Activated T-helper 1 cell treated with Interleukin-2 at 50 U/mL for 16 hours (primary cell): ENCODE measurements around the gene MOB3B.

Experiments used
- DNase-seq: peaks from one replicate; pipeline ENCODE4 v3.0.0-alpha.2; 2020; ENCODE audit warnings: low read depth

MOB3B gene

DNA sequence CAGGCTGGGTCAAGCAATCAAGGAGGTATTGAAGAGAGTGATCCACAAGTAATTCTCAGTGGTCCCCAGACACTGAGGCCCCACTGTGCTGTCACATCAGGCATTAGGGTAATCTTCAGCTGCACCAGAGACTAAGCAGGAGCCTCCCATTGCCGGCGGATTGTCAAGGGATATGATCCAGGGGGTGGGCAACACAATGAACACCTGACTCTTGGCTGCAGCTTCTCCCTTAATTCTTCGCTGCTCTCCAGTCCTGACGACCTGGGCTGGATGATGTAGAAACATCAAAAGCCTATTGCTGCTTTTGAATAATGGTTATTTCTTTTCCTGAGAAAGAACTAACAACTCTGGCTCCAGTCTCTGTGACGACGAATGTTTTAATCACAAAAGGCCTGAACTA lies 83.9 kb downstream of the MOB3B start:
- no peak for DNase-seq

- DNase-seq, result no peak
Observed at GRCh38 chr9:27445057-27445595, 84.5 kb downstream of the MOB3B start.

- DNase-seq, result no peak
Observed at GRCh38 chr9:27442464-27442863, 87.2 kb downstream of the MOB3B start.

DNA sequence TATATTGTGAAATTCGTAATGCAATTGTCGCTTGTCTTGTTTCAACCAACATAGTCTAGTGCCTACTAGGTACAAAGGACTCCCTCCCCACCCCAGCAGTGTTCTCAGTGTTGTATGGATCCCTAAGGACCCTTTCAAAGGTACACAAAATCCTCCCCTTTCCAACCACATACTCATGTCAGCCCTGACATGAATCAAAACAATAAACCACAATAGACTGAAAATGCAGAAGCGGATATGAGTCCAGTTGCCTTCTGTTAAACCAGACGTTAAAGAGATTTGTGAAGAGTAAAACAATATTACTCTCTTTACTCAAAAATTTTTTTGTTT lies 87.9 kb downstream of the MOB3B start:
- no peak for DNase-seq

GRCh38 chr9:27440888-27441740 lies 88.5 kb downstream of the MOB3B start:
- no peak for DNase-seq

DNA sequence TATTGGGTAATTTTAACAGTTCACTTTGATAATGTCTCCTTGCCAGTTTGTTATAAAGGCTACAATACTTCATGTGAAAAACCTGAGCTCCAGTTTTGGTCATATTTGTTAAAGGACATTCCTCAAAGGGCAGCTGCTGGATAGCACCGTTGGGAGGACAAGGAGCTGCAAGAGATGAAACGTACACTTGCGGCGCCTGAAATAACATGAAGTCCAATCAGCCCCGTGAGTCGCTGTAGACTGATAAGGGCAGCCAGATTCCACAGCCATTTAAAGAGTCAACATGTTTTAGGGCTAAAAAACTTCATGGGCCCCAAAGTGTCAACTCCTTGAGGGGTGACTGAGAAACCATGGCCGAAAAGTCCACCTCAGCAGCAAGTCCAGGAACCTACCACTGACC lies 91.1 kb downstream of the MOB3B start:
- no peak for DNase-seq

GRCh38 chr9:27437652-27438373 lies 91.8 kb downstream of the MOB3B start:
- no peak for DNase-seq

DNA sequence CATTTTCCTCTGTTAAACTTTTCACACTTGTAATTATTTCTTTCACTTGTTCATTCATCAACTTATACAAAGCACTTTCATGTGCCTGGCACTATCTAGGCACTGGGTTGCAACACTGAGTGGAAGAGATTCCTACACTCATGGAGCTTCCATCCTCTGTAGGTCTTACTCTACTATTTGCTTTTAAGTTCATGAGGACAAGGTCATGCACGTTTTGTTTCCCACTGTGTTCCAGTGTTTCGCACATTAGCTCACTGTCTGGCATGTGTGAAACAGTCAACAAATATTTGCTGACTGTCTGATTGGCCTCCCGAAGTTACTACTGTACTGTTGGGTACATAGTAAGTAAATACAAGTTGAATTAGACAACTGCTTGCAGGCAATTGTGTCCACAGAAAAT lies 93.4 kb downstream of the MOB3B start:
- DNase-seq, result no peak

DNA sequence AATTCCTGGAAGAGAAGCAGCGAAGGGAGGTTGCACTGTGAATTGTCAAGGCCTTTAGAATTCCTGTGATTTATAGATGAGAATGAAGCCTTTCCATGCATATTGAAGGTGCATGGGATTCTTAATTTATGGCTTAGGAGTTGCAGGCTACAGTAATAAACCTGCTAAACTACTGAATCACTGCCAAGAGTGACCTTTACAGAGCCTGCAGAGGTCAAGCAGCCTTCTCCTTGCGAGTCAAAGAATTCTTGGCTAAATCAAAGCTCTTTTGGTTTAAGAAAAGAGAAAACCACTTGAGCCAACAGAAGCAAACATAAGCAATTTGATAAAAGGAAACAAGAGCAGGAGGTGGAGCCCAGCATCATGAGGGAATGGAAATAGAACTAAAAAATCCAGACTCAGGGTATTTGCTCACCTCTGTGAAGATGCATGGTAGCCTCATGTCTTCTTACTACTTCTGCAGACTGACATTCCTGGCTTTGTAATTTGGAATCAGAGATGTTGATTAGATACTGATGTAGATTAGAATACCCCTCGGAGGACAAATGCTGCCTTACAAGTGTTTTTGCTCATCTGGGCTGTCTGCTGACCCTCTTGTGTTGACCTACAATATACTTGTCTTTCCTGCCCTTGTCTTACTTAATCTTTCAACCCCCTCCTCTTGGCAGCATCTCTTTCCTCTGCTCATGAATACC lies 95.8 kb downstream of the MOB3B start:
- no peak for DNase-seq

- DNase-seq, result no peak
Observed at GRCh38 chr9:27432308-27432707, 97.3 kb downstream of the MOB3B start.

DNA sequence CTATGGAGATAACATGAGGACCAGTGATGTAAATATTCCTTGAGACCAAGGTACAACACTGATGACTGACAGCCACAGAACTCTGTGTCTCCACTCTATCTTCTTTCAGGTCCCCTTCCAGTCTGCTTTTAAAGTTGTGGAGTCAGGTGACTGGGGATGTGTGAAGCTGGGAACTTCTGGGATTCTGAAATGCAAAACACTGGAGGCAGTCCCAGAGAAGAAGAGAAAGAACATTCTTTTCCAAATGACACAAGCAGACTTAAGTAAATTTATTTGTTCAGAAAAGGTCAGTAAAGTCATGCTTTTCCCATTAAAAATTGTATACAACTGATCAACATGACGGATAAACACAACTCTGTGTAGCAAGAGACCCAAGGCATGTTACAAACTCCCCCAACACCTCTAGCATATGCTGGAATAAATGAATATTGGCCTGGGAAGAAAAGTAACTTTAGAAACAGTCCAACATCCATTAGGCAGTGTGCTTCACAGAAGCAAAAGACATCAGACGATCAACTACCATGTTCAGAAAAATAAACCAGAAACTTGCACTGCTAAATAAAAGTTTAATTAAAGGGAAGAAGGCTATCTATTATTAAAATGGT lies 98.0 kb downstream of the MOB3B start:
- DNase-seq, result no peak

DNA sequence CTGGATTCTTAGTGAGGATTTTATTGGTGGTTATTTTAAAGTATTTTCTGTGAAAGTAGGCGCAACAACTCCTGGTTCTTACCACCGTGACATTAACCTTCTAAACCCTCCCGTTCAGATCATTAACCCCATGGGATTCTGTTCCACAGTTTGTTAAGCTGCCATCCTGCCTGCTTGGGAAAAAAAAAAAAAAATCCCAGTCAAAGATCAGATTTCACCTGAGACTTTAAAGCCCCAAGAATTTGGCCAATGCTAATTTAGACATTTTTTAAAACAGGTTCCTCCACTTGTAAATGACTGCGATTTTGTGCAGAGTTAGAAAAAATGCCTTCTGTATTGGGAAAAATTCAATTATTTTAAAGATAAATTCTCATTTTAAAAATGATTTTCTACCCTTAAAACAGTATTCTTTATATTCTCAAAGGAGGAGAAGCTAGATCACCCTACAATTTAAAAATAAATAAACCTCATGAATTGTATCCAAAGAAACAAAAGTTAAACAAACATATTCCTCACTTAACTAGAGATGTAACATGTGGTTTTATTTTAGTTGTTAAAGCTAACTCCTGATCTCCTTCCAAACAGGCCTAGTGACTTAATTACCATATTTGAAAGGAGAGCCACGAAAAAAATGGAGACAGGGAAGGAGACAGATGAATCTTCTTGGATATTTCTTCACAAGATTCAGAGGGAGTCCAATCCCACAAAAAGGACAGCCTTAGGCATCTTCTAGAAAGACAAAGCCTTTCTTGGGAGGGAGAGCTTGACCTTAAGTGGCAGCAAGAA lies 98.7 kb downstream of the MOB3B start:
- no peak for DNase-seq

DNA sequence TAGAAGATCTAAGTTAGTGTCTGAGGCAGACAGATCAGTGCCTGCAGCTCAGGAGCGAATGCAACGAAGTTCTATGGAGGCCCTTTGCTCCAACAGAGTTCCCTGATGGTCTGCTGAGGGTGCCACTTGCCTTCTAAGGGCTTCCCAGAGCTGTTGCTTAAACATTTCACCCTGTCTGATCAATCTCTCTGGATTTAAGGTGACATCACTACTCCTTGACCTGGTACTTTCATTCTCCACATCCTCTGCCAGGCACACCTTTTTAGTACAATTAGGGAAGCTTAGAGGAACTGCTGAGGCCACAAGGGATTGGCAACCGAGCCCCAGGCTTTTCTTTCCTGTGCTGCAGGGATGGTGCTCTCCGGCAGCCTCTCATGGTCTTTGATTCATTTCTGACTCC lies 99.7 kb downstream of the MOB3B start:
- no peak for DNase-seq

DNA sequence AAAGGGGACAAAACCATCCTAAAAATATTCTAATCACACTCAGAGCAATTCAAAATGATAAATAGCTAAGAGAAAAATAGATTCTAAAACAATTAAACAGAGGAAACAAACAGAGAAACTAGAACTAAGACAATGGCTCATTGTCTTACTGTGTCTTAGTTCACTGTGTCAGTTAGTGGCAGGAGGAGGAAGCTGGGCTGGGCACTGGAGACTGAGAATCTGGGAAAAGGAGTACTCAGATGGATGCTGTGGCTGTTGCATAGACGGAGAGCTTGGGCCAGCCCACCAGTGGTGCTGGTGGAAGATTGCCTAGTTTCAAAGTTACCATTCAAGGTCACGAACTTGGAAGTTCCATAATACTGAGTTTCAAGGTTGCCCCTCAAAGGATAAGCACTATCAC lies 100.2 kb downstream of the MOB3B start:
- DNase-seq, result no peak

- DNase-seq, result no peak
Observed at GRCh38 chr9:27428551-27428950, 101.1 kb downstream of the MOB3B start.

DNA sequence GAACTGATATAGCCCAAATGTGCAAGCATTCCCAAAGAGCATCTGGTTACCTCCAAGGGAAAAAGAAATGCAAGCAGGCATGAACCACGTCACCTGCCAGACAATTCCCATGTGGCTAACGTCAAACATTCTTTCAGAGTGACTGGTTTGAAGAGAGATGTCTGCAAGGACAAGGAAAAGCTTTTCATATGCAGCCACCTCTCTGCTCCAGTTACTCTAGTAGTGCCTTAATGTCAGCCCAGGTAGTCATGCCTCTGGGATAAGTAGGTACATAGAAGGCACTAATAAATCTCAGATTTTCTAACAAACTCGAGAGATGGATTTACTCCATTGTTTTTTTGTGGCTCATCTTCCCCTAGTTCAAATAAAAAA lies 102.4 kb downstream of the MOB3B start:
- no peak for DNase-seq

- DNase-seq, result no peak
Observed at GRCh38 chr9:27426511-27427271, 102.9 kb downstream of the MOB3B start.

DNA sequence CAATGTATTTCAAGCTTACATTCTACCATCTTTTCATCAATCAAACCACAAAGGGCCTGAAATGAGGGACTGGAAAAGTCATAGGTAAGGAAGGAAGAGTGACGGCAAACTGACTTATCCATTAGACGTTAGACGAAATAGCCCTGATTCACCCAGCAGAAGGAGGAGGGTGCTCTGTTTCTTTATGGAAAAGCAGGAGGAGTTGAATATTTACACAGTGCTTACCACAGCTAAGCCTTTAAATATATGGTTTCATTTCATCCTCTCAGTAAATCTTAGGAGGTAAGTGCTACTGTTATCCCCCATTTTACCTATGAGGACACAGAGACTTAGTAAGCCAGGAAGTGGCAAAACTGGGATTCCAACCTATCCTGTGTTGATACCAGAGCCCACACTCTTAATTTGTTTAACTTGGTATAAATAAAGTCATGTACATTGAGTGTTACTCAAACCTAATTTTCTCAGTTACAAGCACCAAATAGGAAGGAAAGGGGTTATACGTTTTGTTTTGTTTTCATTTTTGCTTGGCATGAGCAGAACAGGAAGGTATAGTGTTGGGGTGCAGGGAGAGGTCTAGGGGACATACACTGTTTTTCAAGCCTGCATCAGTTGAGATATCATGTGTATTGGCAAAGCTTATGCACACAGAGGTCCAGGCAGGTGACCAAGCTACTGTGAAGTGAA lies 103.6 kb downstream of the MOB3B start:
- no peak for DNase-seq

DNA sequence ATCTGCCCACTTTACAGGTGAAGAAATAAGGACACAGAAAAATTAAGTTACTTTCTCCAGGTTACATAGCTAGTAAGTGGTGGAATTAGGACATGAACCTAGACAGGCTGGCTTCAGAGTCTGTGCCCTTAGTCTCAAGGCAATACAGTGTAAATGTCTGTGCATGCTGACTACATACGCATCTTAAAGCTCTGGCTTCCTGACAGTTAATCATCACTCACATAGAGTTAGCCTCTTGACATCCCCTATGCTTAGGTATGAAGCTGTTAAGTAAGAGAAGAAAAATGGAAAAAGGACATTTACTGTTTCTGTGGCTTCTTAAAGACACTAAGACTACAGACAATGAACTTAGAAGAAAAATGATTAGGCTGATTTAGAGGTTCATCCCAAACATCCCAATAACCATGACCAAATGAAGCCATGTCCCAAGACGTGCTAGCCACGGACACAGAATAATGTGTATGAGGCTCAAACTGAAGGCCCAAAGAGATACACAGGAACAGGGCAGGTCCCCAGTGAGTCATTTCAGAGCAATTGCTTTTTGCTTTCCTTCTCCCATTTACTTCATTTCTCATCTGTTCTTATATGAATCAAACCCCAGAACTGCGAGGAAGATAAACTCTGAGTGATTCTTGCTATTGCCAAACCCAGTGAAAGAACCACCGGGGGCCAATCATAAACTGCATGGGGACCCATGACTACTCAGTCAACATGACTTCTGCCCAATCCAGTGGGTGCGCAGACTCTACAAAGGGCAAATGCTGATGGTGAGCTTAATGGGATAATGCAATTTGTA lies 105.5 kb downstream of the MOB3B start:
- no peak for DNase-seq
